ENCODE data around the gene STK24. TPM values are rescaled to one million over a fixed set of nuclear protein-coding genes. Genes with fewer than 3 reads are reported as not detected.
"Not testable (repeated sequence)": the region's sequence is repeated elsewhere in the genome, so short reads cannot be mapped to it uniquely, and the experiment has no call there.

The STK24 gene
- total RNA-seq, 1 donor from 2014 or later = 136 TPM

DNA sequence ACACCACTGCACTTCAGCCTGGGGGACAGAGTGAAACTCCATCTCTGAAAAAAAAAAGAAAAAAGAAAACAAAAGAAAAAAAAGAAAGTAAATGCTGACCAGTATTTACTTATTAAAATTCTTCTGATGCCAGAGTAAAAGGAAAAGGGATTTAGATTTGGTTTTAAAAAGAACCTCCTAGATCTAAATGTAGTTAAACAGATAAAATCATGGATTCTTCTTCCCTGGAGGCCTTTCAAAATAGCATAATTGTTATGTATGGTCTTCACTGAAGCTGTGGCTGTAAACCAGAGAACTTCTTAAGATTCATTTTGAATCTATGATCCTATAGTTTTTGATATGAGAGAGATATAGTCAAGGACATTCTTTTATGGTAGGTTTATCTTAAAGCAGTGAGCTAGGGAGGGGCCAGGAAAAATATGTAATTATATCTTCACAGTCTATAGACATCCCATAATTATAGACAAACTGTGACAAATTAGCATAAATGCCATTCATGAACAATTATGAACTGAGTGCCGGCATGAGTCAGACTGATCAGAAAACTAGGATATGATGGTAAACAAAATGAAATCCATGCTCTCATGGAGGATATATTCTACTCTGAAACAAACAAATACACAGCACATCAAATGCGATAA, 14.9 kb upstream of the STK24 start:
- H3K27ac Mint-ChIP-seq = no peak overlapping the region
- intact Hi-C loops (cut with micrococcal nuclease) = no loop called here
- H3K4me3 Mint-ChIP-seq = no peak overlapping the region
- H3K27me3 Mint-ChIP-seq = no peaks in the 10 kb centered on the region
- peaks cover 9% of the 10 kb centered on the region for H3K9me3 Mint-ChIP-seq
- peaks cover 8% of the 10 kb centered on the region for H3K4me1 Mint-ChIP-seq
- H3K36me3 Mint-ChIP-seq (ENCODE audit: low read depth) = no peaks in the 10 kb centered on the region
- no peak for DNase-seq

DNA sequence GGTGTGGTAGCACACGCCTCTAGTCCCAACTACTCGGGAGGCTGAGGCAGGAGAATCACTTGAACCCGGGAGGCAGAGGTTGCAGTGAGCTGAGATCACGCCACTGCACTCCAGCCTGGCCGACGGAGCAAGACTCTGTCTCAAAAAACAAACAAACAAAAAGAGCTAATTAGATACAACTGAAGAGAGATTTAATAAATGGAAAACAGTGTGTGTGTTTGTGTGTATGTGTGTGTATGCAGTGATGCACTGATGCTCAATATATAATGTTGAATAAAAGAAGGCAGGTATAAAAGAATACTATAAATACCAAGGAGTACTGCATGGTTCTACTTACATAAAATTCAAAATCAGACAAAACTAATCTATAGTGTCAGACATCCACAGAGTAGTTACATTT, 13.6 kb upstream of the STK24 start:
- intact Hi-C loops (cut with micrococcal nuclease); H3K4me3 Mint-ChIP-seq; H3K27me3 Mint-ChIP-seq; DNase-seq; H3K4me1 Mint-ChIP-seq; H3K36me3 Mint-ChIP-seq (ENCODE audit: low read depth); H3K9me3 Mint-ChIP-seq; H3K27ac Mint-ChIP-seq: not testable (repeated sequence)

DNA sequence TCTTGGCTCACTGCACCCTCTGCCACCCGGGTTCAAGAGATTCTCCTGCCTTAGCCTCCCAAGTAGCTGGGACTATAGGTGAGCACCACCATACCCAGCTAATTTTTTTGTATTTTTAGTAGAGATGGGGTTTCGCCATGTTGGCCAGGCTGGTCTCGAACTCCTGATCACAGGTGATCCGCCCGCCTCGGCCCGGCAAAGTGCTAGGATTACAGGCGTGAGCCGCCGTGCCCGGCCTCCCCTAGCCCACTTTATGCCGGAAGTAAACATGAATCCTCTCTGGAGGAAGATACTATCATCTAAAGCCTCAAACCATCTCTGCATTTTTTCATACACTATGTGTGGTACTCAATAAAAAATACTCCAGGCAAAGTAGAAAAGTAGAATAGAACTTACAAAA, 12.6 kb upstream of the STK24 start:
- DNase-seq; H3K27me3 Mint-ChIP-seq; H3K27ac Mint-ChIP-seq; intact Hi-C loops (cut with micrococcal nuclease); H3K4me3 Mint-ChIP-seq; H3K9me3 Mint-ChIP-seq; H3K36me3 Mint-ChIP-seq (ENCODE audit: low read depth); H3K4me1 Mint-ChIP-seq: not testable (repeated sequence)

DNA sequence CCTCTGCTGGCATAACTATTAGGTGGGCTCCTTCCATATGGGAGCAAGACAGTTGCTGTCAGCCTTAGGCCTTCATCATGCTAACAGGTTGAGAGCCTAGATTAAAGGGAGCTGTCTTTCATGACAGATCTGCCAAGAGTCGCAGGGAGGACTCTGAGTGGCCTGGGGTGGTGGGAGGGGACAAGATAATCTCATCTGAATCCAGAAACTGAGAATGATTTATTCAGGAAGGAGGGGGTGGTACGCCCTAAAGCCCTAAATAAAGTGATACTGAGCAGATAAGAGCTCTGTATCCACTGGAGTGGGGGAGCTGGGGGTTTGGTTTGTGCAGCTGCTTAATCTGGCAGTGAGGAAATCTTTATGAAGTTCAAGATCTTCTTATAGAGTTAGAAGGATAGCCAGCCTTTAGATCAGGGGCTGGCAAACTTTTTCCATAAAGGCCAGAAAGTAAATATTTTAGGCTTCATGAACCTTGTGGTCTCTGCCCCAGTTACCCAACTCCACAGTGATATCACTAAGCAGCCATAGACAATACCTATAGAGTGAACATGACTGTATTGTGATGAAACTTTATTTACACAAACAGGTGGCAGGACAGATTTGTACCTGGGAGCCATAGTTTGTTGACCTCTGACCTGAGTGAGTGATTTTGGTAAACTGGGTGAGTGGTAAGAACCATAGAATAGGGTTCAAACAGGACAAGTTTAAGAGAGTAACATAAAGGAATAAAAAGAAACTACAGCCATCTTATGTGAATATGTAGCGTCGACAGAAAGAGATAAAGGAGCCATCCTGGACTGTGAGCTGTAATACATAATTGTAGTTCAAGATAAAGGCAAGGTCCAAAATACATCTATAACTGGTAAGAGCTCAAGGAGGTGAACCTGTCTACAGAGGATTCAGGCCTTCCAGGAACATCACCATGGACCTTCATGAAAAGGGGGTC, 9.8 kb upstream of the STK24 start:
- no peak overlapping the region for H3K27ac Mint-ChIP-seq
- H3K4me3 Mint-ChIP-seq = no peak overlapping the region
- peaks cover 18% of the 10 kb centered on the region for H3K4me1 Mint-ChIP-seq
- DNase-seq = no peak
- intact Hi-C loops (cut with micrococcal nuclease) = no loop called here
- H3K27me3 Mint-ChIP-seq = no peaks in the 10 kb centered on the region
- peaks cover 4% of the 10 kb centered on the region for H3K9me3 Mint-ChIP-seq
- H3K36me3 Mint-ChIP-seq (ENCODE audit: low read depth) = no peaks in the 10 kb centered on the region

DNA sequence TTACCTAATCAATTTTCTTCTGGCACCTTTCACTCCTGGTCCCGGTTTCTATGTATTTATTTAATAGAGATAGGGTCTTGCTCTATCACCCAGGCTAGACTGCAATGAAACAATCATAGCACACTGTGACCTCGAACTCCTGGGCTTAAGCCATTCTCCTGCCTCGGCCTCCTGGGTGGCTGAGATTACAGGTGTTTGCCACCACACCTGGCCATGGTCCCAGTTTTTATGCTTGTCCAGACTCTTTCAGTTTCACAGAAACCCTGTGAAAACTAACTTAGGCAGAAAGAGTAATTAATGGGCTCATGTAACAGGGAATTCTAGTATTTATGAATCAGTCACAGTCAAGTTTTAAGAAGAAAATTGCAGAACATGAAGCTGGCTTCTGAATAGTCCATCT, 9.0 kb upstream of the STK24 start:
- peaks cover 4% of the 10 kb centered on the region for H3K9me3 Mint-ChIP-seq
- H3K27me3 Mint-ChIP-seq = no peaks in the 10 kb centered on the region
- peaks cover 18% of the 10 kb centered on the region for H3K4me1 Mint-ChIP-seq
- no peak for DNase-seq
- intact Hi-C loops (cut with micrococcal nuclease) = no loop called here
- no peak overlapping the region for H3K4me3 Mint-ChIP-seq
- H3K27ac Mint-ChIP-seq = no peak overlapping the region
- H3K36me3 Mint-ChIP-seq (ENCODE audit: low read depth) = no peaks in the 10 kb centered on the region

DNA sequence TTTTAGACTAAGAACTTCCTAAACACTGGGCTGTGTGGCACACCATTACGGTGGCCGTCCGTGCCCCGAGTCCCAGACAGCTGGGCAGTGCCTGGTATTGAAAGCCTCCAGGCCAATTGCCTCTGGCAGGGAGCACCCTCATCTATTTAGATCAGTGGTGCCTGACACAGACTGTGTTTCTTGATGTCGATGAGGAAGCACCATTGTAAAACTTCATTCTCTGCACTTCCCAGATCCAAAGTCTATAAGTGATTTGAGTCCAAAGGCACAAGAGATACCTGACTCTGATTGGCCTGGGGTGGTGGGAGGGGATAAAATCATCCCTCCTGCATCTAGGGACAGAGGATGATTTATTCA, 8.5 kb upstream of the STK24 start:
- no peak overlapping the region for H3K27ac Mint-ChIP-seq
- no peaks in the 10 kb centered on the region for H3K27me3 Mint-ChIP-seq
- H3K36me3 Mint-ChIP-seq (ENCODE audit: low read depth) = no peaks in the 10 kb centered on the region
- intact Hi-C loops (cut with micrococcal nuclease) = no loop called here
- H3K4me1 Mint-ChIP-seq = peaks cover 18% of the 10 kb centered on the region
- no peak overlapping the region for H3K4me3 Mint-ChIP-seq
- peaks cover 4% of the 10 kb centered on the region for H3K9me3 Mint-ChIP-seq
- no peak for DNase-seq

DNA sequence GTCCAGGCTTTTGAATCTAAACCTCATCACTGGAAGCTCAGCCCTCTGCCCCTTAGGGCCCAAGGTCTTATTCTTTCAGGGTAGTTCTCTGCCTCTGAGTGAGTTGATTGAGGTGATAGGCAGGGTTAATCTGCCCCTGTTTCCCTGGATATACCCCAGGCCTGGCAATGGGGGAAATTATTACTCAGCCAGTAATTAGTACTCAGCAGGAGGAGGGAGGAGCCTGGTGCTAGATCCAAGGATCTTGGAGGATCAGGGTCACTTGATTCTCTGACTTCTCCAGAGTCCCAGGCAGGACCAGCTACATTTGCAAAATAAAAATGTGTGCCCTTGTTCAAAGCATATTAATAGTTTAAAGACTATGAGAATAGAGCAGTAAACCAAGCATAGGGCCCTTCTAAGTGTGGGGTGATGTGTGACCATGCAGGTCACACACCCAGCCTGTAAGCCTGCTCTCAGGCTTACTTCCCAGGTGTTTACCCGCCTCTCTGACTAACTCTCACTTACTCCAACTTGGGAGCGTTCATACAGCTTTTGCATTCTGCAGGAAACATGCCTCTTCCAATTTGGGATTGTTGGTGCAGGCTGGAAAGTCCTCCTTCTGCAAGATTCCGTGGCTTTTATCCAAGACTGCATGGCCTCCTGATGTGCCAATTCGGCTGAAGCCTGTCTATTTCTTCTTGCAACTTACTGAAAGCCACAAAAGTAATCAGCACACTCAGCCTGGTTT, 7.9 kb upstream of the STK24 start:
- peaks cover 2% of the 10 kb centered on the region for H3K9me3 Mint-ChIP-seq
- peaks cover 18% of the 10 kb centered on the region for H3K4me1 Mint-ChIP-seq
- no peak for DNase-seq
- H3K4me3 Mint-ChIP-seq = no peak overlapping the region
- H3K36me3 Mint-ChIP-seq (ENCODE audit: low read depth) = no peaks in the 10 kb centered on the region
- H3K27me3 Mint-ChIP-seq = no peaks in the 10 kb centered on the region
- H3K27ac Mint-ChIP-seq = no peak overlapping the region
- intact Hi-C loops (cut with micrococcal nuclease) = no loop called here

DNA sequence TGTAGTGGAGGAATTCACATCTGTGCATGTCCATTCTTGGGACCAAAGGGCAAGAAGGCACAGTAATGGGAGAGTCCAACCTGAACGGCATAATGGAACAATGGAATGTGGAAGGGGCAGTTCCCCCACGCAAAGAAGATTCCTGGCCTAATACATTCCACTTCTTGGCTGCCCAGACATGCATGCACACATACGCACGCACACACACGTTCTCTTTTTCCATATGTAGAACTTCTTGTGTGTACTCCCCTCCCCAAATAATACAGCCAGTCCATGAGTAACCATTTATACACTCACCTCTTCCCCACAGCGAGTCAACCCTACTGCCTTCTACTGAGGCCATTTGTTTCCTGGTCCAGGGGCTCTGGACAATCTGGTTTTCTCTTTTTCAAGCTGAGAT, 6.0 kb upstream of the STK24 start:
- Mint-ChIP-seq H3K4me3 (no peak overlapping the region), H3K4me1 (peaks cover 23% of the 10 kb centered on the region), H3K27me3 (no peaks in the 10 kb centered on the region), H3K9me3 (no peaks in the 10 kb centered on the region), H3K36me3 (ENCODE audit: low read depth) (no peaks in the 10 kb centered on the region), H3K27ac (no peak overlapping the region)
- intact Hi-C loops (cut with micrococcal nuclease) = no loop called here
- DNase-seq = no peak

DNA sequence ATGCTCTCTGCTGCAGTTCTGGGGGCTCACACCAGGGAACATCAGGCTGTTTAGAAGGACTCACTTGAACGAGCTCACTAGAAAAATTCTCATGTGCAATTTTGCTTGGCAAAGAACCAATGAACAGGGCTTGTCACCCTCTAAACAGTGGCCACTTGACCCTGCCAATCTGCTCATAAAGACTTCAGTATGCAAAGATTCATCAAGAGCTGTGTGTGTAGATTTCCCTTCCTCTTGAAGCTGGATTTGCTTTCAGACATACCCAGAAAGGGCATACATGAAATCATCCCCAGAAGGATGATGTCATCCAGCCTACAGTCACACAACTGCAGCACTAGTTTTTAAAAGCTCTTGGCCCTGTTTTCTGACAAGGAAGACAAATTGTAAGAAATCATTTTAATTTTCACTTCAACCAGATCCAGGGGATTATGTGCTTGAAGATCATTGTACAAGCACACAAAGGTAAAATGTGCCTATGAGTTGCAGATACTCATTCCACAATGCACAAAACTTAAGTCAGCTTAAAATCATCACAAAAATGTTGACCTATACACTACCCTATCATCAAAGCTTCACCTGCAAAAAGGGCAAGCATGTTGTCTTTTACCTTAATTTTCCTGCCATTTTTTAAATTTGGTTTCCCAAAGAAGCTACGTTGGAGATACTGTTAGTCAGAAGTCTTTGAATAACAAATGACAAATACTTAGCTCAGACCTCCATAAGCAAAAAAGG, 5.2 kb upstream of the STK24 start:
- Mint-ChIP-seq H3K27ac (no peak overlapping the region), H3K36me3 (ENCODE audit: low read depth) (no peaks in the 10 kb centered on the region), H3K9me3 (no peaks in the 10 kb centered on the region), H3K4me1 (peaks cover 28% of the 10 kb centered on the region), H3K4me3 (no peak overlapping the region), H3K27me3 (no peaks in the 10 kb centered on the region)
- DNase-seq = no peak
- intact Hi-C loops (cut with micrococcal nuclease) = no loop called here

DNA sequence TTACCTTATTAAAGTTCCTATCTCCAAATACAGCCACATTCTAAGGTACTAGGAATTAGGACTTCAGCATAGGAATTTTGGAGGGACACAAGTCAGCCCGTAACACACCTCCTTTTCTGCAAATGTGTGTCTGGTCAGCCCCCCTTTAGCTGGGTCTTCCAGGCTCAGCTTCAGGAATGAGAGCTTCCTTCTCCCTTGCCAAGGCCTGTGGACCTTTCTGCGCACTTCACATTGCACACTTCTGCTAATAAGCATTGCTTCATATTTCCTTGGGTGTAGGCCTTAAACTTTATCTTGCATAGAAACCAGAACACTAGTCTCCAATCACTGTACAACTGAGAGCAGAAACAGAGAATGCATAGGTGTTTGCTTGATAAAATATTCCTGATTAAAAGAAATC, 4.5 kb upstream of the STK24 start:
- Mint-ChIP-seq H3K4me3 (no peak overlapping the region), H3K27ac (no peak overlapping the region), H3K36me3 (ENCODE audit: low read depth) (no peaks in the 10 kb centered on the region), H3K4me1 (peaks cover 26% of the 10 kb centered on the region), H3K9me3 (no peaks in the 10 kb centered on the region), H3K27me3 (no peaks in the 10 kb centered on the region)
- intact Hi-C loops (cut with micrococcal nuclease) = no loop called here
- DNase-seq = no peak

DNA sequence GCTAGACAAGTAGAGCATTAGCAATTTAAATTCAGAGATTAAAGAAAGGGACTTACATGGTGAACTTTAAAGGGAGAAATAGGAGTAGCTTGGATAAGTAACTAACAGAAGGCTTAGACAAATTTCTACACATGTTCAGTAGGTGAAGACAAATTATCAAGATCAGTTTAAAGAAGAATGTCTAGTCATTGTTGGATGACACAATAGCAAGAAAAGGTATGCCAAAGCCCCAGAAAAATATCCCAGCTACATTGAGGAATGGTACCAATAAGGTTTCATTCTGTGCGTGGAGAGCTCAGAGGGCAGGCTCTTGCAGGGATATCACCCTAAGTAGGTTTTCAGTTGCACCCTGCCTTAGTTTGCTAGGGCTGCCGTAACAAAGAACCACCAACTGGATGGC, 3.5 kb upstream of the STK24 start:
- Mint-ChIP-seq H3K27me3 (no peaks in the 10 kb centered on the region), H3K4me1 (peaks cover 27% of the 10 kb centered on the region), H3K27ac (no peak overlapping the region), H3K4me3 (no peak overlapping the region), H3K36me3 (ENCODE audit: low read depth) (peaks cover 4% of the 10 kb centered on the region), H3K9me3 (no peaks in the 10 kb centered on the region)
- DNase-seq = no peak
- intact Hi-C loops (cut with micrococcal nuclease) = no loop called here

DNA sequence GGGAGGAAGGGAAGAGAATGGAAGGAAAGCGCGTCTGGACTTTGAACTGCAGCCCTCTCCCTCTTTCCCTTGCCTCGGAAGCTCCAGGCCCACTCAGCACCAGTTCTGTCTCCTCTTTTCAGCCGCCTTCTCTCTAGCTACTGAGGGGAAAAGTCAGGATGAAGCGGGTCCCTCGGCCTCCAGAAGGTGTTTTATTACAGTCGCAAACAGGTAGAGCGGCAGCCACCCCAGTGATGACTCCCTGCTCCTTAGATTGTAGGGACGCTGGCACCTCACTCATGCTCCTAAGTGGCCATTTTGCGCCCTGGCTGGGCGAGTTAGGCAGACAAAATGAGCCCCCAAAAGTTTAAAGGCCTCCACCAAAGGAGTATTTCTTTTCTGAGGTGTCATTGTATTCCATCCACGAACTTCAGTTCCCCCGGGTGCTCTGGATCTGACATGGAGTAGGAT, 954 bp upstream of the STK24 start:
- Mint-ChIP-seq H3K27me3 (no peaks in the 10 kb centered on the region), H3K4me3 (peak overlapping the region; percentile 82), H3K9me3 (no peaks in the 10 kb centered on the region), H3K36me3 (ENCODE audit: low read depth) (peaks cover 16% of the 10 kb centered on the region), H3K4me1 (peaks cover 42% of the 10 kb centered on the region), H3K27ac (peak overlapping the region; percentile 88)
- no peak for DNase-seq
- intact Hi-C loops (cut with micrococcal nuclease) = loop anchor here (1.0 to 10.0 kb wide), 4 partner anchors 18 to 637 kb away; no protein-coding TSS in a partner anchor

DNA sequence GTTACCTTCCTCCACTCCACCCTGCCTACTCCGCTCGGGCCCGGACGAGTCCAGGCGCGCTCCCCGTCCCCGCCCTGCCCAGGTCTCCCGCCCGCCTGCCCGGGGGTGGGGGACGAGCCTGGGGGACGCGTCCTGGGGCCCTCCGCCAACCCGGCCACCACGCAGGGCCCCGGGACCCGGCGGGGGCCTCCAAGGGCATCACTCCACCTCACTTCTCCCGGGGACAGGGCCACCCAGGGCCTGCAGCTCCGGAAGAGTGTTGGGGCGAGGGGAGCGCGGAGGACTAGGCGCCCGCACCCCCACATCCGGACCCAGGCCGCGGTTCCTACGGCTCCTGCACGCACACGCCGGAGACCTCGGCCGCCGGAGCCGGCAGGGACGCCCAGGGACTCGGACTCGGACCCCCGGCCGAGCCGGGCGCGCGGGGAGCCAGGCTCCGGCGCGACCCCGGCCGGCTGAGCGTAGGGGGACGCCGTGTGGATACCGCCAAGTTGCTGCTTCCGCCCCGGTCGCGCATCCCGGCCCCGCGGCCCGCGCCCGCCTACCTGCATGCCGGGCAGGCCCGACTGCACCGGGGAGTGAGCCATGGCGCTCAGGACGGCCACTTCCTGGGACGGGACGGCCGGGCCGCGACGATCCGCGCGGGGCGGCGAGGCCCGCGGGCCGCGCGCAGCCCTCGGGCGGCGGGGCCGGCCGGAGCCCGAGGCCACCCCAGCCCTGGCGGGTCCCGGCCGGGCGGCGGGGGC, 534 bp downstream of the STK24 start:
- Mint-ChIP-seq H3K27me3 (no peaks in the 10 kb centered on the region), H3K36me3 (ENCODE audit: low read depth) (peaks cover 19% of the 10 kb centered on the region), H3K27ac (peak overlapping the region; percentile 94), H3K4me3 (peak overlapping the region; percentile 98), H3K4me1 (peaks cover 46% of the 10 kb centered on the region), H3K9me3 (no peaks in the 10 kb centered on the region)
- intact Hi-C loops (cut with micrococcal nuclease) = loop anchor here (10.0 kb wide), 3 partner anchors 508 to 638 kb away; no protein-coding TSS in a partner anchor
- peak; percentile 85 for DNase-seq

All from activated CD4-positive, alpha-beta T cell treated with anti-CD3 and anti-CD28 coated beads, Interleukin-2, amount 10 ng/mL, durations not matched to agents 24 days and 14 days (primary cell).